HG02840 (cell line): Measurements from ENCODE around the gene NIPAL3.

ENCODE experiments used
- ATAC-seq: cut with Tn5 transposase; IDR thresholded peaks from one replicate; pipeline ENCODE4 v1.9.1; 2021; ENCODE audit warnings: mild to moderate bottlenecking, moderate library complexity, moderate number of reproducible peaks; ENCODE audit not compliant: unreplicated experiment, low FRiP score

Gene NIPAL3

GRCh38 chr1:24415334-24415909 lies at the start of gene NIPAL3:
NIPAL3 (plus strand) TSS chr1:24415802; CDS start chr1:24419548, 3,746 bp downstream.
- ATAC-seq, result peak; percentile 88

GRCh38 chr1:24366707-24367106 lies 48.9 kb upstream of the NIPAL3 start:
- no peak for ATAC-seq

- no peak for ATAC-seq
Measured at GRCh38 chr1:24369199-24369598, 46.4 kb upstream of the NIPAL3 start.

GRCh38 chr1:24369801-24370200 lies 45.8 kb upstream of the NIPAL3 start:
- no peak for ATAC-seq

GRCh38 chr1:24373044-24373443 lies 42.6 kb upstream of the NIPAL3 start:
- ATAC-seq, result no peak

GRCh38 chr1:24373710-24374109 lies 41.9 kb upstream of the NIPAL3 start:
- ATAC-seq, result no peak

GRCh38 chr1:24374891-24375786 lies 40.5 kb upstream of the NIPAL3 start:
- ATAC-seq, result no peak

- no peak for ATAC-seq
Measured at GRCh38 chr1:24379733-24380315, 35.8 kb upstream of the NIPAL3 start.

GRCh38 chr1:24380508-24380907 lies 35.1 kb upstream of the NIPAL3 start:
- no peak for ATAC-seq

- ATAC-seq, result no peak
Measured at GRCh38 chr1:24381256-24381655, 34.3 kb upstream of the NIPAL3 start.

GRCh38 chr1:24382165-24382577 lies 33.4 kb upstream of the NIPAL3 start:
- ATAC-seq, result no peak

- no peak for ATAC-seq
Measured at GRCh38 chr1:24383381-24383940, 32.1 kb upstream of the NIPAL3 start.

GRCh38 chr1:24384251-24385090 lies 31.1 kb upstream of the NIPAL3 start:
- ATAC-seq, result no peak

GRCh38 chr1:24385160-24385940 lies 30.3 kb upstream of the NIPAL3 start:
- ATAC-seq, result no peak

- ATAC-seq, result no peak
Measured at GRCh38 chr1:24386241-24386640, 29.4 kb upstream of the NIPAL3 start.

- no peak for ATAC-seq
Measured at GRCh38 chr1:24386931-24387330, 28.7 kb upstream of the NIPAL3 start.

GRCh38 chr1:24387636-24388175 lies 27.9 kb upstream of the NIPAL3 start:
- ATAC-seq, result no peak

- ATAC-seq, result no peak
Measured at GRCh38 chr1:24388331-24388885, 27.2 kb upstream of the NIPAL3 start.

- no peak for ATAC-seq
Measured at GRCh38 chr1:24389231-24389678, 26.3 kb upstream of the NIPAL3 start.
